ENCODE measurements around the gene C2CD4D. TPM values are rescaled to one million over a fixed set of nuclear protein-coding genes. Genes with fewer than 3 reads are reported as not detected.
A peak's percentile ranks its signal among the peaks of the same experiment; 100 is the strongest.
"Not testable (repeated sequence)": the region's sequence is repeated elsewhere in the genome, so short reads cannot be mapped to it uniquely, and the experiment has no call there.

The C2CD4D gene
- polyA plus RNA-seq, 1 donor (not counting 4 experiments of a cell fraction or from before 2014, with no cell fraction given) = 0.05 TPM

DNA sequence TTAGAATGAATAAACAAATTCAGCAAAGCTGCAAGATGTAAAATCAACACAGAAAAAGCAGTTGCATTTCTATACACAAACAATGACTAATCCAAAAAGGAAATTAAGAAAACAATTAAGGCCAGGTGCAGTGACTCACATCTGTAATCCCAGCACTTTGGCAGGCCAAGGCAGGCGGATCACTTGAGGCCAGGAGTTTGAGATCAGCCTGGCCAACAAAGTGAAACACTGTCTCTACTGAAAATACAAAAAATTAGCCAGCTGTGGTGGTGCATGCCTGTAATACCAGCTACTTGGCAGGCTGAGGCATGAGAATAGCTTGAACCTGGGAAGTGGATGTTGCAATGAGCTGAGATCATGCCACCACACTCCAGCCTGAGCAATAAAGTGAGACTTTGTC lies 47.4 kb upstream of the C2CD4D start:
- no peaks in the 10 kb centered on the region for H3K9me3 ChIP-seq (ENCODE audit: control insufficient read depth, low read depth, low read length)
- H3K4me3 ChIP-seq (ENCODE audit: control insufficient read depth in 2 of 3, extremely low read depth in 1 of 3, insufficient read depth in 2 of 3, low read depth in 1 of 3, low read length in 3 of 3) = no peak overlapping the region
- H3K79me2 ChIP-seq (ENCODE audit: control insufficient read depth, insufficient read depth, low read length) = no peaks in the 10 kb centered on the region
- no peak overlapping the region for H3K9ac ChIP-seq (ENCODE audit: control insufficient read depth, extremely low read depth, insufficient read depth, low read length)
- H3K27ac ChIP-seq (ENCODE audit: control insufficient read depth, insufficient read depth, low read length) = peak overlapping the region; percentile 94
- FAIRE-seq = peak; percentile 39
- DNase-seq (ENCODE audit: low read depth, low spot score) = peak; percentile 69
- no peaks in the 10 kb centered on the region for H3K9me1 ChIP-seq (ENCODE audit: control insufficient read depth, extremely low read depth, insufficient read depth, low read length)
- no peak for TF ChIP-seq CTCF (optimal IDR thresholded peaks at IDR 0.05 in 1 of 3, IDR thresholded peaks at IDR 0.05 in 1 of 3, conservative IDR thresholded peaks at IDR 0.05 in 1 of 3; ENCODE audit: extremely low read depth in 1 of 3, insufficient read depth in 2 of 3, low read length in 3 of 3)
- H3K4me2 ChIP-seq (ENCODE audit: control insufficient read depth, extremely low read depth, insufficient read depth, low read depth, low read length) = no peak overlapping the region
- H3K27me3 ChIP-seq (ENCODE audit: control insufficient read depth, extremely low read depth, insufficient read depth, low read length) = no peaks in the 10 kb centered on the region
- H3K4me1 ChIP-seq (ENCODE audit: control insufficient read depth, extremely low read depth, insufficient read depth, low read length) = peaks cover 29% of the 10 kb centered on the region
- H3K36me3 ChIP-seq (ENCODE audit: control insufficient read depth in 2 of 2, extremely low read depth in 1 of 2, insufficient read depth in 2 of 2, low read length in 2 of 2) = peaks cover 0 to 4% of the 10 kb centered on the region in 2 experiments
- no peaks in the 10 kb centered on the region for H4K20me1 ChIP-seq (ENCODE audit: control insufficient read depth, extremely low read depth, insufficient read depth, low read length)
- dilution Hi-C loops (cut with MboI; ENCODE audit: extremely low pct_ligation_motif_present, low sequenced_read_pairs) = no loop called here
- no peak overlapping the region for H2AFZ ChIP-seq (ENCODE audit: control insufficient read depth, low read length)

- FAIRE-seq (peak; percentile 81), DNase-seq (ENCODE audit: low read depth, low spot score) (no peak)
- dilution Hi-C loops (cut with MboI; ENCODE audit: extremely low pct_ligation_motif_present, low sequenced_read_pairs) = no loop called here
- Histone ChIP-seq H3K9ac (ENCODE audit: control insufficient read depth, extremely low read depth, insufficient read depth, low read length) (no peak overlapping the region), H3K79me2 (ENCODE audit: control insufficient read depth, insufficient read depth, low read length) (no peaks in the 10 kb centered on the region), H3K4me3 (ENCODE audit: control insufficient read depth in 2 of 3, extremely low read depth in 1 of 3, insufficient read depth in 2 of 3, low read depth in 1 of 3, low read length in 3 of 3) (no peak overlapping the region), H3K36me3 (ENCODE audit: control insufficient read depth in 2 of 2, extremely low read depth in 1 of 2, insufficient read depth in 2 of 2, low read length in 2 of 2) (peaks cover 0 to under 1% of the 10 kb centered on the region in 2 experiments), H3K27ac (ENCODE audit: control insufficient read depth, insufficient read depth, low read length) (peak overlapping the region; percentile 81), H3K9me3 (ENCODE audit: control insufficient read depth, low read depth, low read length) (no peaks in the 10 kb centered on the region), H3K4me1 (ENCODE audit: control insufficient read depth, extremely low read depth, insufficient read depth, low read length) (peaks cover 29% of the 10 kb centered on the region), H4K20me1 (ENCODE audit: control insufficient read depth, extremely low read depth, insufficient read depth, low read length) (no peaks in the 10 kb centered on the region), H3K9me1 (ENCODE audit: control insufficient read depth, extremely low read depth, insufficient read depth, low read length) (no peaks in the 10 kb centered on the region), H2AFZ (ENCODE audit: control insufficient read depth, low read length) (no peak overlapping the region), H3K27me3 (ENCODE audit: control insufficient read depth, extremely low read depth, insufficient read depth, low read length) (no peaks in the 10 kb centered on the region), H3K4me2 (ENCODE audit: control insufficient read depth, extremely low read depth, insufficient read depth, low read depth, low read length) (no peak overlapping the region)
- no peak for TF ChIP-seq CTCF (optimal IDR thresholded peaks at IDR 0.05 in 1 of 3, IDR thresholded peaks at IDR 0.05 in 1 of 3, conservative IDR thresholded peaks at IDR 0.05 in 1 of 3; ENCODE audit: extremely low read depth in 1 of 3, insufficient read depth in 2 of 3, low read length in 3 of 3)
- TF ChIP-seq EZH2 (IDR thresholded peaks at IDR 0.05; ENCODE audit: low read length) = no peak
Observed at GRCh38 chr1:151885479-151885878, 45.9 kb upstream of the C2CD4D start.

GRCh38 chr1:151884879-151885278 lies 45.3 kb upstream of the C2CD4D start:
- dilution Hi-C loops (cut with MboI; ENCODE audit: extremely low pct_ligation_motif_present, low sequenced_read_pairs) = not testable (repeated sequence)

DNA sequence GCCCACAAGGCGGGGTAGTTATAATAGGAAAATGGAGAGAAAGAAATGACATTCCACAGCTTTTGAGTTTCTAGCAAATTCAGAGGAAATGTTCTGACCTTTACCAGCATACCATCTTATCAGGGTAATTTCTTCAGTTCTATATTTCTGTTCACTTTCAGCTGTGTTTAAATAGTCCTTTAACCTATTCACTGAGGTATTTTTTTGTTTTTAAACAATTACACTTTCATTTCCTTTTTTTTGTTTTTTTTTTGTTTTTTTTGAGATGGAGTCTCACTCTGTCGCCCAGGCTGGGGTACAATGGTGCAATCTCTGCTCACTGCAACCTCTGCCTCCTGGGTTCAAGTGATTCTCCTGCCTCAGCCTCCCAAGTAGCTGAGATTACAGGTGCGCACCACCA lies 44.8 kb upstream of the C2CD4D start:
- dilution Hi-C loops (cut with MboI; ENCODE audit: extremely low pct_ligation_motif_present, low sequenced_read_pairs); H3K4me3 ChIP-seq (ENCODE audit: control insufficient read depth in 2 of 3, extremely low read depth in 1 of 3, insufficient read depth in 2 of 3, low read depth in 1 of 3, low read length in 3 of 3); H3K9me1 ChIP-seq (ENCODE audit: control insufficient read depth, extremely low read depth, insufficient read depth, low read length); H3K36me3 ChIP-seq (ENCODE audit: control insufficient read depth in 2 of 2, extremely low read depth in 1 of 2, insufficient read depth in 2 of 2, low read length in 2 of 2); H3K27ac ChIP-seq (ENCODE audit: control insufficient read depth, insufficient read depth, low read length); DNase-seq (ENCODE audit: low read depth, low spot score); H2AFZ ChIP-seq (ENCODE audit: control insufficient read depth, low read length); H3K9me3 ChIP-seq (ENCODE audit: control insufficient read depth, low read depth, low read length); H4K20me1 ChIP-seq (ENCODE audit: control insufficient read depth, extremely low read depth, insufficient read depth, low read length); H3K27me3 ChIP-seq (ENCODE audit: control insufficient read depth, extremely low read depth, insufficient read depth, low read length); H3K79me2 ChIP-seq (ENCODE audit: control insufficient read depth, insufficient read depth, low read length); FAIRE-seq; H3K9ac ChIP-seq (ENCODE audit: control insufficient read depth, extremely low read depth, insufficient read depth, low read length); H3K4me2 ChIP-seq (ENCODE audit: control insufficient read depth, extremely low read depth, insufficient read depth, low read depth, low read length): not testable (repeated sequence)
- H3K4me1 ChIP-seq (ENCODE audit: control insufficient read depth, extremely low read depth, insufficient read depth, low read length) = peaks cover 29% of the 10 kb centered on the region

More at GRCh38 chr1:151884879-151885278, 45.3 kb upstream of the C2CD4D start:
- H3K4me2 ChIP-seq (ENCODE audit: control insufficient read depth, extremely low read depth, insufficient read depth, low read depth, low read length); FAIRE-seq; DNase-seq (ENCODE audit: low read depth, low spot score); H2AFZ ChIP-seq (ENCODE audit: control insufficient read depth, low read length); H3K9me1 ChIP-seq (ENCODE audit: control insufficient read depth, extremely low read depth, insufficient read depth, low read length); H4K20me1 ChIP-seq (ENCODE audit: control insufficient read depth, extremely low read depth, insufficient read depth, low read length); H3K9ac ChIP-seq (ENCODE audit: control insufficient read depth, extremely low read depth, insufficient read depth, low read length); H3K27me3 ChIP-seq (ENCODE audit: control insufficient read depth, extremely low read depth, insufficient read depth, low read length); H3K9me3 ChIP-seq (ENCODE audit: control insufficient read depth, low read depth, low read length); H3K36me3 ChIP-seq (ENCODE audit: control insufficient read depth in 2 of 2, extremely low read depth in 1 of 2, insufficient read depth in 2 of 2, low read length in 2 of 2); H3K79me2 ChIP-seq (ENCODE audit: control insufficient read depth, insufficient read depth, low read length); H3K4me3 ChIP-seq (ENCODE audit: control insufficient read depth in 2 of 3, extremely low read depth in 1 of 3, insufficient read depth in 2 of 3, low read depth in 1 of 3, low read length in 3 of 3): not testable (repeated sequence)
- H3K4me1 ChIP-seq (ENCODE audit: control insufficient read depth, extremely low read depth, insufficient read depth, low read length) = peaks cover 29% of the 10 kb centered on the region
- H3K27ac ChIP-seq (ENCODE audit: control insufficient read depth, insufficient read depth, low read length) = peak overlapping the region; percentile 81
